ENCODE measurements around the gene CCNB3. TPM values are rescaled to one million over a fixed set of nuclear protein-coding genes. Genes with fewer than 3 reads are reported as not detected.

Gene CCNB3
- total RNA-seq = 0.31 TPM

GRCh38 chrX:50204364-50204899 is at the start of gene CCNB3:
CCNB3 (plus strand) TSS chrX:50204765; CDS start chrX:50285164, 80,399 bp downstream.

GRCh38 chrX:50200907-50201306 is 3.7 kb upstream of the CCNB3 start, which contains the start of gene AKAP4:
AKAP4 (minus strand) TSS chrX:50201007; CDS start chrX:50200889, 118 bp downstream.

Small RNA genes within 50 kb of the gene (small RNA-seq; reads per million reads assigned to genes)
- gene PYY3 (ENCODE audit: low replicate concordance) (not detected), gene RF00019 (ENCODE audit: low replicate concordance) (not detected)

Other genes with a start within 250 kb of the CCNB3 start
- not detected for gene AKAP4, start 3.8 kb upstream of the CCNB3 start, total RNA-seq

Measured in parietal lobe (tissue), 2 donors.